ENCODE data around the gene TMEM88.
"Not testable (repeated sequence)": the region's sequence is repeated elsewhere in the genome, so short reads cannot be mapped to it uniquely, and the experiment has no call there.

TMEM88 gene

GRCh38 chr17:7856011-7856810 lies 1.3 kb downstream of the TMEM88 start:
- peak; percentile 28 for DNase-seq (ENCODE audit: low read depth)

GRCh38 chr17:7856811-7857712 lies 2.2 kb downstream of the TMEM88 start, which contains the start of gene NAA38:
Gene NAA38 (minus strand): TSS chr17:7857559. CDS start chr17:7857463, 96 bp downstream.
- DNase-seq (ENCODE audit: low read depth), result peak; percentile 100

- peak; percentile 94 for DNase-seq (ENCODE audit: low read depth)
Measured at GRCh38 chr17:7857713-7858521, 3.1 kb downstream of the TMEM88 start, which contains the start of gene CYB5D1. Gene CYB5D1 (plus strand): TSS chr17:7858003. CDS start chr17:7858135, 132 bp downstream.

- DNase-seq (ENCODE audit: low read depth), result peak; percentile 64
Measured at GRCh38 chr17:7858522-7858810, 3.6 kb downstream of the TMEM88 start.

GRCh38 chr17:7859028-7859427 lies 4.2 kb downstream of the TMEM88 start:
- DNase-seq (ENCODE audit: low read depth), result no peak

- peak; percentile 63 for DNase-seq (ENCODE audit: low read depth)
Measured at GRCh38 chr17:7862692-7863437, 8.0 kb downstream of the TMEM88 start.

- DNase-seq (ENCODE audit: low read depth), result not testable (repeated sequence)
Measured at GRCh38 chr17:7864384-7864783, 9.5 kb downstream of the TMEM88 start.

GRCh38 chr17:7864995-7865650 lies 10.3 kb downstream of the TMEM88 start:
- no peak for DNase-seq (ENCODE audit: low read depth)

GRCh38 chr17:7867881-7868329 lies 13.0 kb downstream of the TMEM88 start:
- DNase-seq (ENCODE audit: low read depth), result no peak

- no peak for DNase-seq (ENCODE audit: low read depth)
Measured at GRCh38 chr17:7873051-7873450, 18.2 kb downstream of the TMEM88 start.

- no peak for DNase-seq (ENCODE audit: low read depth)
Measured at GRCh38 chr17:7875804-7876370, 21.0 kb downstream of the TMEM88 start.

- no peak for DNase-seq (ENCODE audit: low read depth)
Measured at GRCh38 chr17:7878234-7878633, 23.4 kb downstream of the TMEM88 start.

- no peak for DNase-seq (ENCODE audit: low read depth)
Measured at GRCh38 chr17:7880076-7880868, 25.4 kb downstream of the TMEM88 start.

- peak; percentile 21 for DNase-seq (ENCODE audit: low read depth)
Measured at GRCh38 chr17:7881276-7882054, 26.6 kb downstream of the TMEM88 start.

- no peak for DNase-seq (ENCODE audit: low read depth)
Measured at GRCh38 chr17:7882068-7882467, 27.2 kb downstream of the TMEM88 start.

GRCh38 chr17:7882629-7883028 lies 27.8 kb downstream of the TMEM88 start:
- DNase-seq (ENCODE audit: low read depth), result no peak

GRCh38 chr17:7883781-7884386 lies 29.0 kb downstream of the TMEM88 start:
- DNase-seq (ENCODE audit: low read depth), result peak; percentile 30
